MG63 (cell line): ENCODE data around the gene BBOX1. TPM values are rescaled to one million over a fixed set of nuclear protein-coding genes. Genes with fewer than 3 reads are reported as not detected.
A peak's percentile ranks its signal among the peaks of the same experiment; 100 is the strongest.
"Not testable (repeated sequence)": the region's sequence is repeated elsewhere in the genome, so short reads cannot be mapped to it uniquely, and the experiment has no call there.

ENCODE experiments used
- DNase-seq: peaks from one replicate; pipeline ENCODE4 v3.0.0-alpha.2; 2020
- H3K27me3 ChIP-seq: fragments of 250-450 bp; sonication (Bioruptor Pico); 2 replicates; pipeline ENCODE4 v1.5.1; 2020; ENCODE audit warnings: mild to moderate bottlenecking, moderate library complexity
- H3K36me3 ChIP-seq: fragments of 250-450 bp; sonication (Bioruptor Pico); 2 replicates; pipeline ENCODE4 v1.5.1; 2020; ENCODE audit warnings: mild to moderate bottlenecking, moderate library complexity
- H3K4me3 ChIP-seq: fragments of 250-450 bp; sonication (Bioruptor Pico); 2 replicates; pipeline ENCODE4 v1.5.1; 2020; ENCODE audit warnings: mild to moderate bottlenecking, moderate library complexity
- H3K9me3 ChIP-seq: fragments of 250-450 bp; sonication (Bioruptor Pico); 2 replicates; pipeline ENCODE4 v1.5.1; 2020; ENCODE audit warnings: mild to moderate bottlenecking, moderate library complexity
- total RNA-seq: library from RNA; depleted of rRNA; stranded (reverse); fragments of >200 nt; shearing (Covaris generic); gene quantifications from 2 replicates; pipeline ENCODE4 v1.2.3, GENCODE V29; 2014; ENCODE audit warnings: low replicate concordance

BBOX1 gene
- total RNA-seq, 1 experiment from 2014 or later, result not detected

DNA sequence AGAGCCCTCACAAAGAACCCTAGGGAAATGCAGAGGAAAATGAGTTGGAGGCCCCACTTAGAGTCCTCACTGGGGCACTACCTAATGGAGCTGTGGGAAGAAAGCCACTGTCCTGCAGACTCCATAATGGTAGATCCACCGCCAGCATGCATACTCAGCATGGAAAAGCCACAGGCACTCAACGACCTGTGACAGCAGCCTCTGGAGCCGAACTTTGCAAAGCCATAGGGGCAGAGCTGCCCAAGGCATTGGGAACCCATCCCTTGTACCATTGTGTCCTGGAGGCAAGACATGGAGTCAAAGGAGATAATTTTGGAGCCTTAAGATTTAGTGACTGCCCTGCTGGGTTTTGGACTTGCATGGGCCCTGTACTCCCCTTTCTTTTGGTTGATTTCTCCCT, 18.8 kb downstream of the BBOX1 start:
- no peak overlapping the region for H3K4me3 ChIP-seq
- no peaks in the 10 kb centered on the region for H3K27me3 ChIP-seq
- H3K36me3 ChIP-seq, result no peaks in the 10 kb centered on the region
- no peak for DNase-seq
- no peaks in the 10 kb centered on the region; the same call in 1 of the 2 replicates for H3K9me3 ChIP-seq

DNA sequence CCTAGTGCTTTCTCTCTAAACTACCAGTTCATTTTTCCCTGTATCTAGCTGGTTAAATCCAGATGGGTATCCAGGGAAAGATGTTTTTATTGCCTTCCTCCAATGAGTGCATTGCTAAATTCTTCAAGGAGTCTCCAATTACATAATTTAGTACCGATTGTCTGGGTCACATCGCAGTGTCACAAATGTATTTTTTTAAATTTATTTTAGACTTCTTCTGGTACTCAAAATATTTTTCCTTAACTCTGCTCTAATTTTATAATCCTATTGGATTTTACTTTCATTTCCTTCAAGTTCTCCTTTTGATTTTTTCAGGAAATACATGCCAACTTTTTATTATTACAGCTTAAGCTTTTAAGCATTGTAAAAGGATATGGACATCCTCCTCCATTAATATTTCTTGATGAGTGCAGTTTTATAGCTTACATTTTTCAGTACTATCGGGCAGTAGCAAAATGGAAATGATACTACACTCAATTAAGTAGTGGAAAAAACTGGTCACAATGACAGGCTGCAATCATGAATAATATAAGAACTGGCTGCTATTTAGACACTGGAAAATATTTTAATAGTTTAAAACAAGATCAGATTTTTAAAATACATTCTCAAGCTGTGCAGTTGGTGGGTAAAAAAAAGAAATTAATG, 20.3 kb downstream of the BBOX1 start:
- no peaks in the 10 kb centered on the region; the same call in 1 of the 2 replicates for H3K9me3 ChIP-seq
- no peak overlapping the region for H3K4me3 ChIP-seq
- DNase-seq, result no peak
- H3K36me3 ChIP-seq, result no peaks in the 10 kb centered on the region
- H3K27me3 ChIP-seq, result no peaks in the 10 kb centered on the region

DNA sequence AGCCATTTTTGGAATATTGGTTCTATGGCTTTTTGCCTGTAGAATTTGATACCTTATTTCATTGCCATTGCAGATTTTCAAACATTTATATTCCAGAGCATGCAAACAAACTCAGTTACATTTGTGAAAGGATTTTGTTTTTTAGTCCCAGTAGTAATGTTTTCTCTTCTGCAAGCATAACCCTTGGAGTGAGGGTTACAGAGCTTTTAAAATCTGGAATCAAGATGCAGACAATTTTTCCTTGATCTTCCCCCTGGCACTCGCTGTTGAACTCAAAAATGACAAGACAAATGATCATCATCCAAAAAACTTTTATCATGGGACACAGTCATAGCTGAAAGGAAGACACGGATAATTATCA, 20.8 kb downstream of the BBOX1 start:
- Histone ChIP-seq H3K36me3 (no peaks in the 10 kb centered on the region), H3K27me3 (no peaks in the 10 kb centered on the region), H3K4me3 (no peak overlapping the region), H3K9me3 (no peaks in the 10 kb centered on the region; the same call in 1 of the 2 replicates)
- no peak for DNase-seq

DNA sequence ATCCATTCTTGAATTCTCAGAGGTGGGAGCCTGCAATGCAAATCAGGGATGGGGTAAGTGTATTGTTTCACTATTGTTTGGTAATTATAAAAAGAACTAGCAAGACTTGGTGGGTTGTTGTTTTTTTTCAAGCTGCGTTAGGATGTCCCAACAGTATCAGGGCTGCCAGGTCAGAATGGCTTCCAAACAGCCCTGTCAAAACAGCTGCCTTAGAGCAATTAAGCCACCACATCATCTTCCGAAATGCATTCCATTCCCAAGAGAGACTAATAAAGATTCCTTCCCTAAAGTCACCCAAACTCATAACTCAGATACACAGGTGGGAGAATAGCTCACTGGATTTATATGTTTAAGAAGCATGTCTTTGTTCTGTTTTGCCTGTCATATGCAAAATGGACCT, 23.5 kb downstream of the BBOX1 start:
- Histone ChIP-seq H3K36me3 (no peaks in the 10 kb centered on the region), H3K27me3 (no peaks in the 10 kb centered on the region), H3K9me3 (no peaks in the 10 kb centered on the region), H3K4me3 (no peak overlapping the region)
- no peak for DNase-seq

DNA sequence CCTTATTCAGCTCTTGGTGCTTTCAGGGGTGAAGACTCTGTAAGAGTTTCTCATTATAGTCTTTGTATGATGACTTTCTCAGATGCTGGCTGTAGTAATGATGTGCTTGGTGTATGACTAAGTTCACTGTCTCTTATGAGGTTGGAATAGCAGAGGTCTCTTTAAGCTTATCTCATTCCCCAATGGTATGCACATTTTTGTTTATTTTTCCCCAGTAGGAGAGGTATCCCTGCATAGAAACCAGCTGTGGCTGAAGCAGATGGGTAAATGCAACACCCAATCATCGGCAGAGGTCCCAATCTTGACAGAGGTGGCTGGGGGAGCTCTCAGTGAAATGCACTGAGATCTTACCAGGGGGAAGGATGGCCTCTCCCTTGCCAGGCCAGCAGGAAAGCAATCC, 34.6 kb downstream of the BBOX1 start:
- no peaks in the 10 kb centered on the region for H3K27me3 ChIP-seq
- no peak for DNase-seq
- H3K4me3 ChIP-seq, result no peak overlapping the region
- H3K9me3 ChIP-seq, result no peaks in the 10 kb centered on the region
- no peaks in the 10 kb centered on the region for H3K36me3 ChIP-seq

DNA sequence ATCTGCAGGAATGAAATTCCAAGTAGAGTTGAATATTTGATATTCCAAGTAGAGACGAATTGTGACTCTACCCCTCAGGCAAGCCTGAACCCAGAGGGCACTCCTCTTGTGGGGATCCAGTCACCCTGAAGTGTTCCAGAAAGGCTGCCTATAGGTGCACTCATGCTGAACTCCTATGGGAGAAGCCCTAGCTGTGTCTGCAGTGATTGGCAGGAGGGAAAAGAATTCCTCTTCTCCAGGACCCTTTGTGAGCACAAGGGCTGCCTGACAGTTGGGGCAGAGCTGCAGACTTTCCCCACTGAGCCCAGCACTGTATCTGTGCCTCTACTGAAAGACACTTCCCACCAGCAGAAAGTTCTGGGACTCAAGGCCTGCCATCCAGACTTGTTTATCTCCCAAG, 35.0 kb downstream of the BBOX1 start:
- no peak for DNase-seq
- Histone ChIP-seq H3K4me3 (no peak overlapping the region), H3K9me3 (no peaks in the 10 kb centered on the region), H3K27me3 (no peaks in the 10 kb centered on the region), H3K36me3 (no peaks in the 10 kb centered on the region)

DNA sequence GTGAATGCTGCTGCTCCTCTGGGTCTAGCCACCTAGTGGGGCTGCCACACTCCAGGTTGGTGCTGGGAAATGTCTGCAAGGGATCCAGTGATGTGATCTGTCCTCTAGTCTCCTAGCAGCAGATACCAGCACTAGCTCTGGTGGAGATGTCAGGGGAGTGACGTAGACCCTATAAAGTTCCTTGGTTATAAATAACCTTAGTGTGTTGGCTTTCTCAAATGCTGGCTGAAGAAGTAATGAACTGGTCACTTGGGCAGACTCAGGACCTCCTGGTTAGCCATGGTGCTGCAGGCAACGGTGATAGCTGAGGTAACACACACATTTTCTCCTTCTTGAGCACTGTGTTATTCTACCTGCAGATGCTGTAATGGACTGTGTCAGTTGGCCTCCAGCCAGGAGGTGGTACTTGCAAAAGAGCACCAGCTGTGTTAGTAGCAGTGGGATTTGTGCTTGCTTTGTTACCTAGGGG, 35.5 kb downstream of the BBOX1 start:
- Histone ChIP-seq H3K9me3 (no peaks in the 10 kb centered on the region), H3K36me3 (no peaks in the 10 kb centered on the region), H3K27me3 (no peaks in the 10 kb centered on the region), H3K4me3 (no peak overlapping the region)
- no peak for DNase-seq

DNA sequence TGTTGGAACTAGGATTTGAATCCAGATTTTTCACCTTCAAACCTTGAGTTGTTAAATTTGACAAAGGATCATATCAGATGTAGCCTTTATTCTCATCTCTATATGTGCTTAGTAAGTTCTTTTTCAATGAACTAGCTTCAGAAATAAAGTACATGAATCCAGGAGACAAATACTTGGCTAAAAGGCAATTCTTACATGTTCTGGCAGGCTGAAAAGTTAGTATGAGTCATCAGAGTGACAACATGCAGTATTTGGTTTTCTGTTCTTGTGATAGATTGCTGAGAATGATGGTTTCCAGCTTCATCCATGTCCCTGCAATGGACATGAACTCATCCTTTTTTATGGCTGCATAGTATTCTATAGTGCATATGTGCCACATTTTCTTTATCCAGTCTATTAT, 40.4 kb downstream of the BBOX1 start:
- DNase-seq, result no peak
- Histone ChIP-seq H3K36me3 (no peaks in the 10 kb centered on the region), H3K27me3 (no peaks in the 10 kb centered on the region), H3K4me3 (no peak overlapping the region), H3K9me3 (no peaks in the 10 kb centered on the region)

DNA sequence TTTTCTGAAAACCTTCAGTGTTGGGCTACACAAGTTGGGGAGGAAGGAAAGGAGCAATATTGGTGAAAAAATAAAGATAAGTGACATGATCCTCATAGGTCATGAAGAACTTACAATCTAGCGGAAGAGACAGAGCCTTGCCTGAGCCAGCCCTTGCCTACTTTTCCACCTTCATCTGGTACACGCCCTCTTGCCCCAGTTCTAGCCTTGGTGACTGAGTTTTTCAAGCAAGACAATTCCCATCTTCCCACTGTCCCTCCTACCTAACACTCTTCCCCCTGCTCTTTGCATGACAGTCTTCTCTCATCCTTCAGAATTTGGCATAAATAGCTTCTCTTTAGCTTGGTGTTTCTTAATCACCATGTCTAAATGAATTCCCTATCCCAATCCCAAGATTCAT, 42.6 kb downstream of the BBOX1 start:
- DNase-seq, result no peak
- H3K9me3 ChIP-seq, result no peaks in the 10 kb centered on the region
- H3K27me3 ChIP-seq, result no peaks in the 10 kb centered on the region
- H3K36me3 ChIP-seq, result no peaks in the 10 kb centered on the region
- no peak overlapping the region for H3K4me3 ChIP-seq

DNA sequence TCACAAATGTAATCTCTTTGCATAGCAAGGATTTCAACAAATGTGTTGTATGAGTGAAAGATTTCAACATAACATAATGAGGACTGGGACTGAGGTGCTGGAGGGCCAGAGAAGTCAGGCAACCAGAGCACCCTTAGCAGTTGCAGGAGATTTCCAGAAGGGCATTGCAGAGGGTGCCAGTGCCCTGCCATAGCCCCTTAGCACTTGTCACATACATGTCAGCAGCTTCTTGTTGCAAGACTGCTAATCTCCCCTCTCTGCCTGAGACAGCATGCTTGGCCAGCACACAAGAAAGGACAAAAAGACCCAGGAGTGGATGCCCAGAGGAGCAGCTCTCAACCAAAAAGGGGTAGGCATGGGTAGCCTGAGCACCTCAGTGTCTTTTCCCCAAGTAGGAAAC, 43.2 kb downstream of the BBOX1 start:
- no peaks in the 10 kb centered on the region for H3K36me3 ChIP-seq
- no peak for DNase-seq
- H3K9me3 ChIP-seq, result no peaks in the 10 kb centered on the region
- H3K4me3 ChIP-seq, result no peak overlapping the region
- H3K27me3 ChIP-seq, result no peaks in the 10 kb centered on the region

DNA sequence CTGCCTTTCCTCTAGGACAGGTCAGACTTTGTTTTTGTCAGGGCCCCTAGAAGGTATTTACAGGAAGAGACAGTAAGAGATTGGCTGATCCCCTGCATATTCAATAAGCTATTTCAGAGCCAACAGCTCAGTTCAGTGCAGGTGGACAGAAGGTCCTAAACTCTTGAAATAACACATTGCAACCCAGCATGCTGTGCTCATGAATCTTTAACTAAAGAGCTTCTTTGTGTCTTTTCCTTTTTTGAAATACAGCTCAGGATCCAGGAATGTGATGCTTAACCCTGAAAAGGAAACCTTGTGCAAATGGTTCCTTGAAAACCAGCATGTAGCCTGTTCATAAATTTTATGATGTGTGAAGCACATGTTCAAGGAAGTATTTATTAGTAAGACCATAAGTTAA, 43.9 kb downstream of the BBOX1 start:
- DNase-seq, result no peak
- Histone ChIP-seq H3K36me3 (no peaks in the 10 kb centered on the region), H3K27me3 (no peaks in the 10 kb centered on the region), H3K9me3 (0 out of 2 replicates have a peak, but pooled peaks cover 2% of the 10 kb centered on the region), H3K4me3 (no peak overlapping the region)

DNA sequence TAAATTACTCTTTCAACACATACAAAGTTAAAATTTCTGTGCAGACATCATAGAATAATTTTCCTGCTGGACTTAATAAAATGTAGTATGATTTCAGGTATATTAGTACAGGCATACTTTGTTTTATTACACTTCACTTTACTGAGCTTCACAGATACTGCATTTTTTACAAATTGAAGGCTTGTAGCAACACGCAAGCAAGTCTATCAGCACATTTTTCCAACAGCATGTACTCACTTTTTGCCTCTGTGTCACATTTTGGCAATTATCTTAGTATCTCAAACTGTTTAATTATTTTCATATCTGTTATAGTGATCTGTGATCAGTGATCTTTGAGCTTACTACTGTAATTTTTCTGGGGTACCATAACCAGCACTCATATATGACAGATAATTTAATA, 44.5 kb downstream of the BBOX1 start:
- 0 out of 2 replicates have a peak, but pooled peaks cover 2% of the 10 kb centered on the region for H3K9me3 ChIP-seq
- DNase-seq, result no peak
- H3K36me3 ChIP-seq, result no peaks in the 10 kb centered on the region
- H3K4me3 ChIP-seq, result no peak overlapping the region
- no peaks in the 10 kb centered on the region for H3K27me3 ChIP-seq

DNA sequence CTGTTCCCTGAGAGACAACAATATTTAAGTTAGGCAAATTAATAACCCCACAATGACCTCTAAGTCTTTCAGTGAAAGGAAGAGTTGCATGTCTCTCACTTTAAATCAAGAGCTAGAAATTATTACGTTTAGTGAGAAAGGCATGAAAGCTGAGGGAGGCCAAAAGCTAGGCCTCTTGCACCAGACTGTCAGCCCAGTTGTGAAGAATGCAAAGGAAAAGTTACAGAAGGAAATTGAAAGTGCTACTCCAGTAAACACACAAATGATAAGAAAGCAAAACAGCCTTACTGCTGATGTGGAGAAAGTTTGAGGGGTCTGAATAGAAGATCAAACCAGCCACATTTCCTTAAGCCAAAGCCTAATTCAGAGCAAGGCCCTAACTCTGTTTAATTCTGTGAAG, 45.0 kb downstream of the BBOX1 start:
- H3K27me3 ChIP-seq, result no peaks in the 10 kb centered on the region
- H3K9me3 ChIP-seq, result 0 out of 2 replicates have a peak, but pooled peaks cover 2% of the 10 kb centered on the region
- no peak for DNase-seq
- H3K4me3 ChIP-seq, result no peak overlapping the region
- no peaks in the 10 kb centered on the region for H3K36me3 ChIP-seq

DNA sequence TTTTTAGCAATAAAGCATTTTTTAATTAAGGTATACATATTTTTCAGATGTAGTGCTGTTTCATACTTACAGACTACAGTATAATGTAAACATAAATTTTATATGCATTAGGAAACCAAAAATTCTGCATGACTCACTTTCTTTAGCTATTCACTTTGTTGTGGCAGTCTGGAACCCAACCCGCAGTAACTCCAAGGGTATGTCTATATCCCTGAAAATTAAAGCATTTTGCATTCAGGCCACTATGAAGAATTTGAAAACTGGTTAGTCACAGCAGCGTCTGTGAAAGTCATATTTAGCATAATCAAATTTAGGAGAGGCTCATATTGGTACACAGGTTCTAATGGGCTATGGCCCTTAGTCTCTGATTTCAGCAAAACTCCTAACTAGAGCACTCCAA, 46.8 kb downstream of the BBOX1 start:
- no peaks in the 10 kb centered on the region for H3K36me3 ChIP-seq
- H3K4me3 ChIP-seq, result no peak overlapping the region
- H3K9me3 ChIP-seq, result peaks cover 2% of the 10 kb centered on the region; the same call in 1 of the 2 replicates
- DNase-seq, result peak; percentile 35
- no peaks in the 10 kb centered on the region for H3K27me3 ChIP-seq

DNA sequence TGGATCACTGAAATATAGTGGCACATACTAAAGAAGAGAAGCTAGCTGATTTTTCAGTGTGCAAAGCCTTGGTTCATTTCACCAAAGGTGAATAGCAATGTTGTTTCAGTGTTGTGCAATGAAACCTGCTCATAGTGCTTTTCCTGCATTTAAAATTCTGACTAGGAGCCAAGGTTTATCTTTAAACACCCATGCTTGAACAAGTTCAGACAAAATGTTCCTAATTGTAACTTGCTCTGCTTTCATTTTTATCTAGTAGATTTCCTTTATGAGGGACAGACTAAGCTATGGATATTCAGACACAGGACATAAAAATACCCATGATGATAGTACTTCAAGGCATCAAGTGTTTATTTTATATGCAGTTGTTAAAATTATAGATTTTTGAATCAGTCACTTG, 47.7 kb downstream of the BBOX1 start:
- H3K4me3 ChIP-seq, result no peak overlapping the region
- H3K36me3 ChIP-seq, result no peaks in the 10 kb centered on the region
- H3K27me3 ChIP-seq, result no peaks in the 10 kb centered on the region
- DNase-seq, result no peak
- peaks cover 2% of the 10 kb centered on the region; the same call in 1 of the 2 replicates for H3K9me3 ChIP-seq

DNA sequence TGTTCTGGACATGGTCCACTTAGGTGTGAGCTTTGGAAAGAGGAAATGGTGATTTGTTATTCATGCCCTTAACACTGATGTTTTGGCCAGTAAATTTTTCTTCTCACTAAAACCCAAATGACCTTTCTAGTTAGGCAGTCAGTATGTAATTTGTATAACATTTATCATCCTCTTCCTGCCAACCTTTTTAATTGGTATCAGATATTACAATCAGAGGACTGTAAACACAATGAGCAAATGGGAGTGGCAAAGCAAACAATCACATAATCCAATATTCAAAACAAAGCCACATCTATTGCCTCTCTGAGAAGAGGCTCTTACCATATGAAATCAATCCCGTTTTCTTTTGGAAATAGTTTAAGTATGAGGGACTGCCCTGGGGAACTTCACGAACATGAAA, 49.1 kb downstream of the BBOX1 start:
- Histone ChIP-seq H3K9me3 (peaks cover 2% of the 10 kb centered on the region; the same call in 1 of the 2 replicates), H3K36me3 (no peaks in the 10 kb centered on the region), H3K27me3 (no peaks in the 10 kb centered on the region), H3K4me3 (no peak overlapping the region)
- no peak for DNase-seq

DNA sequence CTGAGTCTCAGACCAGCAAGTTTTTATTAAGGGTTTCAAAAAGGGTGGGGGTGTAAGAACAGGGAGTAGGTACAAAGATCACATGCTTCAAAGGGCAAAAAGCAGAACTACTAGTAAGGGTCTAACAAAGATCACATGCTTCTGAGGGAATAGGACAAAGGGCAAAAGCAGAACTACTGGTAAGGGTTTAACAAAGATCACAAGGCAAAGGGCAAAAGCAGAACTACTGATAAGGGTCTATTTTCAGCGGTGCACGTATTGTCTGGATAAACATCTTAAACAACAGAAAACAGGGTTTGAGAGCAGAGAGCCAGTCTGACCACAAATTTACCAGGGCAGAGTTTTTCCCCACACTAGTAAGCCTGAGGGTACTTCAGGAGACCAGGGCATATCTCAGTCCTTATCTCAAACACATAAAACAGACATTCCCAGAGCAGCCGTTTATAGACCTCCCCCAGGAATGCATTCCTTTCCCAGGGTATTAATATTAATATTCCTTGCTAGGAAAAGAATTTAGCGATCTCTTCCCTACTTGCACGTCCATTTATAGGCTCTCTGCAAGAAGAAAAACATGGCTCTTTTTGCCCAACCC, 49.8 kb downstream of the BBOX1 start:
- not testable (repeated sequence) for H3K27me3 ChIP-seq, H3K4me3 ChIP-seq, DNase-seq, H3K36me3 ChIP-seq, H3K9me3 ChIP-seq

DNA sequence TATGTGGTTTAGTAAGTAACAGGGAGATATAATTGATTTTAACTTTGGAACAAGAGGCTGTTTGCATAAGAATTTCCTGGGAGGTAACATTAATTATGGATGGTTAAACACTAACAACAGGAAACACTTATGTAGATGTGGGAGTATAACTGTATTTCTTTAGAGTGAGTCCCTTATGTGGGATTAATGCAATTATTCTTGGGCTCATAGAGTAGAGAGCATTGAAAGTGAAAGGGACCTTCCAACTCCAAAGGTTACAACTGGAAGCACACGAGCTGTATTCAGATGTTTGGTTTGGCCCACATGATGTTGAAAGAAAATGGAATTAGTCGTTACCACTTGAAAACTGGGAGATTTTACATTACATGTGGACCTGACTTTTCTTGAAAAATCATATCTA, 53.5 kb downstream of the BBOX1 start:
- no peak for DNase-seq
- Histone ChIP-seq H3K27me3 (no peaks in the 10 kb centered on the region), H3K36me3 (no peaks in the 10 kb centered on the region), H3K9me3 (peaks cover 2% of the 10 kb centered on the region; the same call in 1 of the 2 replicates), H3K4me3 (no peak overlapping the region)
